BLaER1 treated with 17β-estradiol and CSF1 and Interleukin-3, amounts not matched to agents 10 nM and 100 nM (cell line): Measurements from ENCODE around the gene ANK3.
A peak's percentile ranks its signal among the peaks of the same experiment; 100 is the strongest.

ENCODE experiments used
- H3K27ac ChIP-seq, 11 experiments: shearing (Covaris generic); formaldehyde crosslinking; 2 replicates each; pipeline ENCODE4 v1.8.1; 2022
- H3K27me3 ChIP-seq, 11 experiments: shearing (Covaris generic); formaldehyde crosslinking; 2 replicates each; pipeline ENCODE4 v1.8.1; 2022
- H3K36me3 ChIP-seq, 11 experiments: shearing (Covaris generic); formaldehyde crosslinking; 2 replicates each; pipeline ENCODE4 v1.8.1; 2022
- H3K4me1 ChIP-seq, 10 experiments: shearing (Covaris generic); formaldehyde crosslinking; 2 replicates each; pipeline ENCODE4 v1.8.1; 2022
- H3K4me2 ChIP-seq, 11 experiments: shearing (Covaris generic); formaldehyde crosslinking; 2 replicates each; pipeline ENCODE4 v1.8.1; 2022
- H3K4me3 ChIP-seq, 10 experiments: shearing (Covaris generic); formaldehyde crosslinking; 2 replicates each; pipeline ENCODE4 v1.8.1; 2022
- H3K9ac ChIP-seq, 11 experiments: shearing (Covaris generic); formaldehyde crosslinking; 2 replicates each; pipeline ENCODE4 v1.8.1; 2022
- H3K9me3 ChIP-seq, 11 experiments: shearing (Covaris generic); formaldehyde crosslinking; replicated peaks in 1 of 11; 2 replicates each; pipeline ENCODE4 v1.8.1; 2022
- H4K20me1 ChIP-seq, 11 experiments: shearing (Covaris generic); formaldehyde crosslinking; 2 replicates each; pipeline ENCODE4 v1.8.1; 2022
- Cebpa-rat ChIP-seq, 11 experiments: shearing (Covaris generic); IDR thresholded peaks; 2 replicates each; pipeline ENCODE4 v1.8.1; 2022

The ANK3 gene

GRCh38 chr10:60387531-60387930, 2.1 kb downstream of the ANK3 start:
- H3K9me3 ChIP-seq = no peaks in the 10 kb centered on the region
- TF ChIP-seq Cebpa-rat (IDR thresholded peaks at IDR 0.05) = no peak
- H3K36me3 ChIP-seq = no peaks in the 10 kb centered on the region
- H3K4me2 ChIP-seq = peak overlapping the region in 3 of 11 experiments; percentile 64 to 74 (median 73); a peak in 3 of 22 replicates
- no peak overlapping the region for H3K9ac ChIP-seq
- H4K20me1 ChIP-seq = no peaks in the 10 kb centered on the region
- H3K4me3 ChIP-seq = no peak overlapping the region
- H3K27ac ChIP-seq = no peak overlapping the region
- H3K27me3 ChIP-seq = no peaks in the 10 kb centered on the region
- H3K4me1 ChIP-seq = peaks cover 0 to 23% (median 10%) of the 10 kb centered on the region in 10 experiments; a peak in 15 of 20 replicates

GRCh38 chr10:60385399-60385738, 4.3 kb downstream of the ANK3 start:
- no peaks in the 10 kb centered on the region for H3K9me3 ChIP-seq
- no peaks in the 10 kb centered on the region for H3K36me3 ChIP-seq
- no peaks in the 10 kb centered on the region for H4K20me1 ChIP-seq
- no peaks in the 10 kb centered on the region for H3K27me3 ChIP-seq
- H3K4me2 ChIP-seq = no peak overlapping the region
- no peak overlapping the region for H3K9ac ChIP-seq
- peaks cover 0 to 23% (median 10%) of the 10 kb centered on the region in 10 experiments; a peak in 15 of 20 replicates for H3K4me1 ChIP-seq
- no peak overlapping the region for H3K27ac ChIP-seq
- TF ChIP-seq Cebpa-rat (IDR thresholded peaks at IDR 0.05) = no peak
- H3K4me3 ChIP-seq = no peak overlapping the region

GRCh38 chr10:60384708-60385398, 4.8 kb downstream of the ANK3 start:
- no peak for TF ChIP-seq Cebpa-rat (IDR thresholded peaks at IDR 0.05)

GRCh38 chr10:60384011-60384410, 5.7 kb downstream of the ANK3 start:
- Histone ChIP-seq H4K20me1 (no peaks in the 10 kb centered on the region), H3K9ac (no peak overlapping the region), H3K36me3 (no peaks in the 10 kb centered on the region), H3K27me3 (no peaks in the 10 kb centered on the region), H3K27ac (no peak overlapping the region), H3K4me3 (no peak overlapping the region), H3K9me3 (no peaks in the 10 kb centered on the region), H3K4me2 (no peak overlapping the region), H3K4me1 (peaks cover 0 to 16% (median 9%) of the 10 kb centered on the region in 10 experiments; a peak in 15 of 20 replicates)
- TF ChIP-seq Cebpa-rat (IDR thresholded peaks at IDR 0.05) = no peak

More at GRCh38 chr10:60384708-60385398, 4.8 kb downstream of the ANK3 start:
- Histone ChIP-seq H3K4me1 (peaks cover 0 to 23% (median 10%) of the 10 kb centered on the region in 10 experiments; a peak in 15 of 20 replicates), H3K9me3 (no peaks in the 10 kb centered on the region), H4K20me1 (no peaks in the 10 kb centered on the region), H3K9ac (no peak overlapping the region), H3K27ac (no peak overlapping the region), H3K4me2 (no peak overlapping the region), H3K27me3 (no peaks in the 10 kb centered on the region), H3K36me3 (no peaks in the 10 kb centered on the region), H3K4me3 (no peak overlapping the region)

- Histone ChIP-seq H3K4me3 (no peak overlapping the region), H4K20me1 (no peaks in the 10 kb centered on the region), H3K9me3 (no peaks in the 10 kb centered on the region), H3K27ac (no peak overlapping the region), H3K4me1 (peaks cover 0 to 7% (median under 1%) of the 10 kb centered on the region in 10 experiments; a peak in 9 of 20 replicates), H3K4me2 (no peak overlapping the region), H3K27me3 (no peaks in the 10 kb centered on the region), H3K36me3 (no peaks in the 10 kb centered on the region), H3K9ac (no peak overlapping the region)
- TF ChIP-seq Cebpa-rat (IDR thresholded peaks at IDR 0.05) = no peak
These were observed 6.6 kb downstream of the ANK3 start for GRCh38 chr10:60382946-60383681.

GRCh38 chr10:60380781-60381180, 8.9 kb downstream of the ANK3 start:
- H3K27ac ChIP-seq = no peak overlapping the region

GRCh38 chr10:60377955-60378354, 11.7 kb downstream of the ANK3 start:
- TF ChIP-seq Cebpa-rat (IDR thresholded peaks at IDR 0.05) = no peak
- no peak overlapping the region for H3K27ac ChIP-seq
- no peak overlapping the region for H3K4me2 ChIP-seq
- H3K27me3 ChIP-seq = no peaks in the 10 kb centered on the region
- no peaks in the 10 kb centered on the region for H3K9me3 ChIP-seq
- H3K36me3 ChIP-seq = no peaks in the 10 kb centered on the region
- H3K4me1 ChIP-seq = peaks cover 0 to 28% (median 0%) of the 10 kb centered on the region in 10 experiments; a peak in 8 of 20 replicates
- H4K20me1 ChIP-seq = no peaks in the 10 kb centered on the region
- H3K9ac ChIP-seq = no peak overlapping the region
- H3K4me3 ChIP-seq = no peak overlapping the region

More at GRCh38 chr10:60380781-60381180, 8.9 kb downstream of the ANK3 start:
- TF ChIP-seq Cebpa-rat (IDR thresholded peaks at IDR 0.05) = no peak
- Histone ChIP-seq H3K9me3 (no peaks in the 10 kb centered on the region), H4K20me1 (no peaks in the 10 kb centered on the region), H3K4me1 (peaks cover 0 to 5% (median 0%) of the 10 kb centered on the region in 10 experiments; a peak in 4 of 20 replicates), H3K4me2 (no peak overlapping the region), H3K4me3 (no peak overlapping the region), H3K27me3 (no peaks in the 10 kb centered on the region), H3K9ac (no peak overlapping the region), H3K36me3 (no peaks in the 10 kb centered on the region)

GRCh38 chr10:60377042-60377352, 12.7 kb downstream of the ANK3 start:
- H3K4me1 ChIP-seq = peaks cover 0 to 28% (median 0%) of the 10 kb centered on the region in 10 experiments; a peak in 8 of 20 replicates
- TF ChIP-seq Cebpa-rat (IDR thresholded peaks at IDR 0.05) = no peak
- no peak overlapping the region for H3K9ac ChIP-seq
- H3K4me2 ChIP-seq = no peak overlapping the region
- H3K36me3 ChIP-seq = no peaks in the 10 kb centered on the region
- no peak overlapping the region for H3K4me3 ChIP-seq
- no peaks in the 10 kb centered on the region for H4K20me1 ChIP-seq
- no peak overlapping the region for H3K27ac ChIP-seq
- H3K9me3 ChIP-seq = no peaks in the 10 kb centered on the region
- H3K27me3 ChIP-seq = no peaks in the 10 kb centered on the region

- H4K20me1 ChIP-seq = no peaks in the 10 kb centered on the region
- peaks cover 0 to 28% (median 0%) of the 10 kb centered on the region in 10 experiments; a peak in 8 of 20 replicates for H3K4me1 ChIP-seq
- no peak overlapping the region for H3K27ac ChIP-seq
- no peaks in the 10 kb centered on the region for H3K9me3 ChIP-seq
- H3K9ac ChIP-seq = no peak overlapping the region
- H3K4me3 ChIP-seq = no peak overlapping the region
- no peaks in the 10 kb centered on the region for H3K36me3 ChIP-seq
- no peak for TF ChIP-seq Cebpa-rat (IDR thresholded peaks at IDR 0.05)
- no peaks in the 10 kb centered on the region for H3K27me3 ChIP-seq
- peak overlapping the region in 2 of 11 experiments; percentile 81 to 85; a peak in 3 of 22 replicates for H3K4me2 ChIP-seq
These were observed 13.2 kb downstream of the ANK3 start for GRCh38 chr10:60376221-60377041.
